AG10803 (cell line): ENCODE data around the gene MAP2K6.
A peak's percentile ranks its signal among the peaks of the same experiment; 100 is the strongest.

Source experiments
- DNase-seq: peaks from one replicate; pipeline ENCODE4 v3.0.0; 2010; ENCODE audit warnings: low read depth
- H3K4me3 ChIP-seq: 2 replicates; pipeline ENCODE4 v1.5.1; 2011; ENCODE audit warnings: mild to moderate bottlenecking, low read length, control low read depth
- CTCF ChIP-seq: conservative IDR thresholded peaks from 2 replicates; pipeline ENCODE4 v1.5.1; 2011; ENCODE audit warnings: mild to moderate bottlenecking, low read length, control low read depth, inconsistent platforms

MAP2K6 gene

GRCh38 chr17:69466905-69467667 is 52.6 kb downstream of the MAP2K6 start:
- no peak for TF ChIP-seq CTCF
- DNase-seq = peak; percentile 68

GRCh38 chr17:69468207-69468606 is 53.7 kb downstream of the MAP2K6 start:
- no peak for TF ChIP-seq CTCF
- no peak for DNase-seq

More at GRCh38 chr17:69466905-69467667, 52.6 kb downstream of the MAP2K6 start:
- no peak overlapping the region for H3K4me3 ChIP-seq

GRCh38 chr17:69470702-69471101 is 56.2 kb downstream of the MAP2K6 start:
- DNase-seq = no peak
- no peak overlapping the region for H3K4me3 ChIP-seq
- TF ChIP-seq CTCF = no peak

More at GRCh38 chr17:69468207-69468606, 53.7 kb downstream of the MAP2K6 start:
- H3K4me3 ChIP-seq = no peak overlapping the region

GRCh38 chr17:69471406-69471805 is 56.9 kb downstream of the MAP2K6 start:
- TF ChIP-seq CTCF = no peak
- DNase-seq = no peak
- H3K4me3 ChIP-seq = no peak overlapping the region

GRCh38 chr17:69473841-69474831 is 59.6 kb downstream of the MAP2K6 start:
- TF ChIP-seq CTCF = no peak
- H3K4me3 ChIP-seq = no peak overlapping the region
- DNase-seq = peak; percentile 97

- no peak for DNase-seq
- H3K4me3 ChIP-seq = no peak overlapping the region
- TF ChIP-seq CTCF = no peak
These were observed 62.9 kb downstream of the MAP2K6 start for GRCh38 chr17:69477204-69477902.
